Endothelial cell of umbilical vein (primary cell): Measurements from ENCODE around the gene RASAL2. TPM values are rescaled to one million over a fixed set of nuclear protein-coding genes. Genes with fewer than 3 reads are reported as not detected.

Experiments used
- BruUV-seq: library from RNA; stranded (reverse); fragments of 400-500 nt; replicated peaks from 2 replicates; lab custom pipeline; 2021; lab: Mats Ljungman, UMichigan
- CTCF ChIA-PET: fragments of 300-600, 350-600 bp; sonication (Branson Sonifier 250); formaldehyde crosslinking; loops from one replicate; lab custom pipeline; 2021; ENCODE audit warnings: antibody characterized with exemption, inconsistent platforms; lab: Charles Lee
- POLR2A ChIA-PET: fragments of 300-600, 350-600 bp; sonication (Branson Sonifier 250); formaldehyde crosslinking; loops from one replicate; lab custom pipeline; 2021; ENCODE audit warnings: antibody characterized with exemption, inconsistent platforms; lab: Charles Lee
- DNase-seq: peaks from one replicate; pipeline ENCODE4 v3.0.0-alpha.2; 2011; ENCODE audit warnings: low read depth, low spot score
- FAIRE-seq: peaks from 2 replicates; lab custom pipeline; 2011; peaks lifted over from hg19 to GRCh38; lab: Jason Lieb, UNC
- H2AFZ ChIP-seq: 2 replicates; pipeline ENCODE4 v1.6.0; 2012; ENCODE audit warnings: low read depth, low read length, control low read depth, inconsistent platforms
- H3K27ac ChIP-seq: 2 replicates; pipeline ENCODE4 v1.5.1; 2011; ENCODE audit warnings: low read depth, mild to moderate bottlenecking, control low read depth, low read length, moderate library complexity; ENCODE audit not compliant: insufficient read depth
- H3K27me3 ChIP-seq, 2 experiments: 2 replicates each; pipeline versions ENCODE4 v1.6.0 to v1.6.1; 2011; ENCODE audit warnings: low read length in 2 of 2, mixed read lengths in 1 of 2; ENCODE audit not compliant: control insufficient read depth in 2 of 2, insufficient read depth in 2 of 2
- H3K36me3 ChIP-seq, 2 experiments: 2 replicates in 1 of 2; 3 replicates in 1 of 2; pipeline ENCODE4 v1.5.1; 2011; ENCODE audit warnings: low read length in 2 of 2, mild to moderate bottlenecking in 1 of 2, moderate library complexity in 1 of 2; ENCODE audit not compliant: control insufficient read depth in 2 of 2, insufficient read depth in 2 of 2; ENCODE audit errors: extremely low read depth in 1 of 2
- H3K4me1 ChIP-seq: 3 replicates; pipeline ENCODE4 v1.5.1; 2011; ENCODE audit warnings: mild to moderate bottlenecking, low read length; ENCODE audit not compliant: control insufficient read depth, insufficient read depth; ENCODE audit errors: extremely low read depth
- H3K4me2 ChIP-seq: 2 replicates; pipeline ENCODE4 v1.6.1; 2011; ENCODE audit warnings: low read length, control low read depth, mixed read lengths; ENCODE audit not compliant: insufficient read depth
- H3K4me3 ChIP-seq, 3 experiments: fragments of 200-600 bp in 1 of 3; sonication (generic), shearing (Covaris generic) in 1 of 3; replicated peaks in 1 of 3; 2 replicates each; pipeline ENCODE4 v1.5.1; 2011 to 2016; ENCODE audit warnings: control low read depth in 3 of 3, low read length in 3 of 3, mild to moderate bottlenecking in 2 of 3, inconsistent platforms in 1 of 3, low read depth in 1 of 3, moderate library complexity in 1 of 3; ENCODE audit not compliant: insufficient read depth in 1 of 3
- H3K79me2 ChIP-seq: 2 replicates; pipeline ENCODE4 v1.6.0; 2012; ENCODE audit warnings: low read length, inconsistent platforms; ENCODE audit not compliant: control insufficient read depth, insufficient read depth
- H3K9ac ChIP-seq: replicated peaks from 2 replicates; pipeline ENCODE3; 2011; ENCODE audit warnings: low read length, control low read depth; ENCODE audit not compliant: insufficient read depth; ENCODE audit errors: extremely low read depth
- H3K9me1 ChIP-seq: replicated peaks from 3 replicates; pipeline ENCODE4 v1.6.0; 2011; ENCODE audit warnings: mild to moderate bottlenecking, low read length; ENCODE audit not compliant: control insufficient read depth, insufficient read depth; ENCODE audit errors: extremely low read depth
- H3K9me3 ChIP-seq: replicated peaks from 2 replicates; pipeline ENCODE4 v1.5.1; 2012; ENCODE audit warnings: low read length, inconsistent platforms; ENCODE audit not compliant: control insufficient read depth, insufficient read depth
- H4K20me1 ChIP-seq: replicated peaks from 2 replicates; pipeline ENCODE3; 2011; ENCODE audit warnings: mild to moderate bottlenecking, low read length; ENCODE audit not compliant: control insufficient read depth, insufficient read depth; ENCODE audit errors: extremely low read depth
- EZH2 ChIP-seq: IDR thresholded peaks from 2 replicates; pipeline ENCODE4 v1.6.1; 2012; ENCODE audit warnings: borderline replicate concordance, low read depth, mild to moderate bottlenecking, moderate library complexity, low read length, inconsistent platforms; ENCODE audit not compliant: severe bottlenecking
- GATA2 ChIP-seq: IDR thresholded peaks from 2 replicates; pipeline ENCODE4 v1.7.0; 2011; ENCODE audit warnings: low read depth, mild to moderate bottlenecking, moderate library complexity, mixed read lengths, low read length; ENCODE audit not compliant: insufficient read length, insufficient read depth
- POLR2AphosphoS5 ChIP-seq: IDR thresholded peaks from 2 replicates; pipeline ENCODE4 v1.6.1; 2012; ENCODE audit warnings: low read depth, mild to moderate bottlenecking, control low read depth, low read length, moderate library complexity; ENCODE audit not compliant: insufficient read depth
- dilution Hi-C: fragments of 300-500 bp; cut with MboI; formaldehyde crosslinking; loops from one replicate; pipeline ENCODE4 v1.15.0; 2019; ENCODE audit warnings: low sequenced_read_pairs; ENCODE audit not compliant: extremely low pct_ligation_motif_present
- intact Hi-C: fragments of 100-400 bp; cut with micrococcal nuclease; formaldehyde crosslinking; loops from one replicate; pipeline ENCODE4 v1.10.0; 2022
- polyA plus RNA-seq, 4 experiments: library from polyadenylated mRNA; depleted of rRNA in 3 of 4; stranded (reverse) in 3 of 4; unstranded in 1 of 4; fragments of >200 nt; gene quantifications; 2 replicates each; pipeline versions ENCODE4 v1.2.1 to v1.2.3, GENCODE V29; 2011 to 2012; ENCODE audit warnings: missing spikeins in 1 of 4
- total RNA-seq: library from RNA; stranded (reverse); gene quantifications from 2 replicates; pipeline ENCODE4 v1.2.3, GENCODE V29; 2021
- TF ChIP-seq, protein P1 (sequence below), 2 donors: IDR thresholded peaks; 1 replicate in 1 of 2; 2 replicates in 1 of 2; pipeline ENCODE4 v1.5.1; 2011; ENCODE audit warnings: low read length in 2 of 2, mild to moderate bottlenecking in 2 of 2, moderate library complexity in 2 of 2, control low read depth in 1 of 2, inconsistent platforms in 1 of 2, low read depth in 1 of 2; ENCODE audit not compliant: insufficient read depth in 1 of 2; ENCODE audit errors: extremely low read depth in 1 of 2
- TF ChIP-seq, protein P2 (sequence below): IDR thresholded peaks from 2 replicates; pipeline ENCODE4 v1.6.1; 2011; ENCODE audit not compliant: insufficient read depth, insufficient read length

The RASAL2 gene
- total and polyA plus RNA-seq, 2 donors (not counting 3 experiments of a cell fraction or from before 2014, with no cell fraction given) = 12.5 to 15.5 TPM

DNA sequence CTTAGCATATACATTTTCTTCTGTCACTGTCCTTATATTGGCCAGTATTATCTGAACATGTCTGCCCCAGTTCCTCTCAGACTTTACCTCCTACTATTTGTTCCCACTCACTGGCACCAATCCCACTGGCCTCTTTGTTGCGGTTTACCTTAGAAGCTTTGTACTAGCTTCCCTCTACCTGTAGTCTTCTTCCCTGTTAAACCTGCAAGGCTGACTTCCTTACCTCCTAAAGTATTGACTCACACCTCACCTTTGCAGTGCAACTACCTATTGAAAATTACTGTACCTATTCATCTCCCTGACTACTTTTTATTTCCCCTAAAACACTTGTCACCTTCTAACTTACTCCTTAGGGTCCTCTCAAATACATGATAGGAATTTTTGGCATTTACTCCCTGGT lies 291.8 kb downstream of the RASAL2 start:
- ChIA-PET CTCF (no interaction called here), POLR2A (no interaction called here)
- H3K27ac ChIP-seq = no peak overlapping the region
- H3K9ac ChIP-seq = no peak overlapping the region
- no peak overlapping the region for H3K4me3 ChIP-seq
- H4K20me1 ChIP-seq = no peaks in the 10 kb centered on the region
- DNase-seq = no peak
- no peaks in the 10 kb centered on the region for H3K4me1 ChIP-seq
- TF ChIP-seq POLR2AphosphoS5 = no peak
- H3K79me2 ChIP-seq = no peaks in the 10 kb centered on the region
- no peak overlapping the region for H2AFZ ChIP-seq
- H3K9me1 ChIP-seq = no peaks in the 10 kb centered on the region
- intact Hi-C loops = no loop called here
- no peak for FAIRE-seq
- no peaks in the 10 kb centered on the region for H3K9me3 ChIP-seq
- H3K4me2 ChIP-seq = no peak overlapping the region
- dilution Hi-C loops = no loop called here
- no peaks in the 10 kb centered on the region for H3K36me3 ChIP-seq
- no TSS peak for BruUV-seq
- H3K27me3 ChIP-seq = no peaks in the 10 kb centered on the region

DNA sequence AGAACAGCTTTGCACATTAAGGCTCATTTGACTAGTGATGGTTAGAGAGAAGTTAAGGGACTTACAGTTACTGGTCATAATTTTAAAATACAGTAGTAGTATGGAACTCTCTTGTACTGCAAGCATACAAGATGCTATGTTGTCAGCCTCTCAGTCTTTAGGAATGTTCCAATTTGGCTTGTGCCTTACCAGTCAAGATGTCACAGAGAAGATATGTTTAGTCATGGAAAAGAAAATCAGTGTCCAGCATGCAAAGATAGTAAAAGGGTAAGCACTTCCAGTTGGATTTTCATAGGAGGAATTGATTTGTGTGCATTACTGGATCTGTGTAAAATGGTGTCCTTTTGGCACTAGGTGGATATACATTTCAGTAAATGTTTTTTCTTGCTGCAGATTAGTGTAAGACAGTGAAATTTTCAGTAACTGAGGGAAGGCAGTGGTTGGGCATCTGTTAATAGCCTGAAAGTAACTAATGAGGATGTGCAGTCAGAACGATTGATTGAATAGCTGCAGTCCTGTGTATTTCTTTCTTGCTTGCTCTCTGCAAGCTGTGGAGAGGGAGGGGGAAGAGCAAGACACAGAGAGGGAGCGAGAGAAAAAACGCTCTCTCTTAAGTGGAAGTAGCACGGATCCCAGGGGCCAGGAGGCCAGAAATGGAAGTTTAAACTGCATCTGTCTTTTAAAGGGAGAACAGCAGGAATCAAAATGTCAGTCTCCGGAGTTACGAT lies 294.7 kb downstream of the RASAL2 start:
- Histone ChIP-seq H2AFZ (no peak overlapping the region), H3K9me1 (no peaks in the 10 kb centered on the region), H3K27ac (no peak overlapping the region), H3K36me3 (no peaks in the 10 kb centered on the region), H3K79me2 (no peaks in the 10 kb centered on the region), H3K4me2 (no peak overlapping the region), H3K4me3 (no peak overlapping the region), H4K20me1 (no peaks in the 10 kb centered on the region), H3K27me3 (no peaks in the 10 kb centered on the region), H3K4me1 (no peaks in the 10 kb centered on the region), H3K9me3 (no peaks in the 10 kb centered on the region), H3K9ac (no peak overlapping the region)
- POLR2A ChIA-PET = no interaction called here
- TF ChIP-seq, protein P1, sequence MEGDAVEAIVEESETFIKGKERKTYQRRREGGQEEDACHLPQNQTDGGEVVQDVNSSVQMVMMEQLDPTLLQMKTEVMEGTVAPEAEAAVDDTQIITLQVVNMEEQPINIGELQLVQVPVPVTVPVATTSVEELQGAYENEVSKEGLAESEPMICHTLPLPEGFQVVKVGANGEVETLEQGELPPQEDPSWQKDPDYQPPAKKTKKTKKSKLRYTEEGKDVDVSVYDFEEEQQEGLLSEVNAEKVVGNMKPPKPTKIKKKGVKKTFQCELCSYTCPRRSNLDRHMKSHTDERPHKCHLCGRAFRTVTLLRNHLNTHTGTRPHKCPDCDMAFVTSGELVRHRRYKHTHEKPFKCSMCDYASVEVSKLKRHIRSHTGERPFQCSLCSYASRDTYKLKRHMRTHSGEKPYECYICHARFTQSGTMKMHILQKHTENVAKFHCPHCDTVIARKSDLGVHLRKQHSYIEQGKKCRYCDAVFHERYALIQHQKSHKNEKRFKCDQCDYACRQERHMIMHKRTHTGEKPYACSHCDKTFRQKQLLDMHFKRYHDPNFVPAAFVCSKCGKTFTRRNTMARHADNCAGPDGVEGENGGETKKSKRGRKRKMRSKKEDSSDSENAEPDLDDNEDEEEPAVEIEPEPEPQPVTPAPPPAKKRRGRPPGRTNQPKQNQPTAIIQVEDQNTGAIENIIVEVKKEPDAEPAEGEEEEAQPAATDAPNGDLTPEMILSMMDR (IDR thresholded peaks at IDR 0.05; ENCODE audit: extremely low read depth in 1 of 2, insufficient read depth in 1 of 2, low read depth in 1 of 2, low read length in 2 of 2) = no peak
- TF ChIP-seq, protein P2, sequence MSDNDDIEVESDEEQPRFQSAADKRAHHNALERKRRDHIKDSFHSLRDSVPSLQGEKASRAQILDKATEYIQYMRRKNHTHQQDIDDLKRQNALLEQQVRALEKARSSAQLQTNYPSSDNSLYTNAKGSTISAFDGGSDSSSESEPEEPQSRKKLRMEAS = no peak
- no peak for TF ChIP-seq EZH2
- TF ChIP-seq GATA2 = no peak
- CTCF ChIA-PET = interaction anchor here (0.8 to 1.3 kb wide), 2 partner anchors 13 to 114 kb away, joined by 3 read pairs; no protein-coding TSS in a partner anchor
- intact Hi-C loops (no loop called here), dilution Hi-C loops (no loop called here)
- FAIRE-seq (no peak), DNase-seq (no peak)
- no TSS peak for BruUV-seq
